C1 segment of cervical spinal cord (tissue), 14 donors: ENCODE measurements around the gene F11R.
A peak's percentile ranks its signal among the peaks of the same experiment; 100 is the strongest.
"Not testable (repeated sequence)": the region's sequence is repeated elsewhere in the genome, so short reads cannot be mapped to it uniquely, and the experiment has no call there.

Source experiments
- DNase-seq, 14 donors: peaks; one replicate each; lab custom pipeline; 2025; lab: John Stamatoyannopoulos, UW

The F11R gene

DNA sequence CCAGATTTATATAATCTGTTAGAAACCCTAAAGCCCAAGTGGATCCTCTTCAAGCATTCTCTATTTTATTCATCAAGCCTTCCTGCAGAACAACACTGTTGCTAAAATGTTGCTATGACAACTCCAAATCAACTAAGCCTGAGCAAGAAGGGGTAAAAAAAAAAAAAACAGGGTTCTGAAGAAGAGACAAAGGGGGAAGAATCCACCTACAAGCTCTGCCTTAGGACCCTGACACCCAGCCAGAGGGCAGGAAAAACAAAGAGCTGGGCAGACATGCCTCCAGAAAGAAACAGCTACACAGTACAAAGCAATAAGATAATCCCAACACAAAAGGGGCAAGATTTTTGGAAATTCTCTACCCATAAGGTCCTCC is 23.6 kb upstream of the F11R start:
- no peak for DNase-seq

DNA sequence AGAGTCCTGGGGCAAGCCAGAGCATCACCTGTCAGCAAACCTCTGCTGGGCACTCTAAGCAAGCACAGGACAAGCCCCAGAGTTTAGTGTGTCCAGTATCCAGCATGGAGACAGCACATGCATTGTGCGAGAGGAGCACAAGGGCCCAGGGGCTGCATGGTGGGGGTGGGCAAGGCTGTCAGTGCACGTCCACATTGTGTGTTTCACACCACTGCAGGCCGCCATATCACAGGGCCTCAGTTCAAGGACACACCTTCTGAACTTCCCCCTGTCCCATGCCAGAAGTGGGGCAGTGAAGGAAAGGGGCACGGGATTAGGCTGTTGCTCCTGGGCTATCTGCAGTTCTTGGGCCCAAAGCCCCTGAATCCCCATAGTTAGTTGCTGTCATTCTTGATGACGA is 18.6 kb upstream of the F11R start:
- DNase-seq: no peak

DNA sequence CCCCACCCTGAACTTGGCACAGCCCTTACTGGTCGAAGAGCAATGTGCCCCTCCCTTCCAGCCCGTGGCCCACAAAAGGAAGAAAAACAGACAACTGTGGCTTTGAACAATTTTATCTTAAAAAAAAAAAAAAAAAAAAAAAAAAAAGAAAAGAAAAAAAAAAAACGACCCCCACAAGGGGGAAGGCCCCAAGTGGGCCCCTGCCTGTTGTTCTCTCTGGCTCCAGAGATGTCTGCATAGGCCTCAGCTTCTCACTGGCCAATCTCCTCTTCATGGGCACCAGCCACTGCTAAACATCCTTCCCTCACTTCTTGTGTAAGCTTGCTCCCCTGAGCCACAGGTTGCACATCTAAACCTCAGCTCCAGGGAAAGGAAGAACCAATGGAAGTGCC is 18.2 kb upstream of the F11R start:
- DNase-seq: no peak

DNA sequence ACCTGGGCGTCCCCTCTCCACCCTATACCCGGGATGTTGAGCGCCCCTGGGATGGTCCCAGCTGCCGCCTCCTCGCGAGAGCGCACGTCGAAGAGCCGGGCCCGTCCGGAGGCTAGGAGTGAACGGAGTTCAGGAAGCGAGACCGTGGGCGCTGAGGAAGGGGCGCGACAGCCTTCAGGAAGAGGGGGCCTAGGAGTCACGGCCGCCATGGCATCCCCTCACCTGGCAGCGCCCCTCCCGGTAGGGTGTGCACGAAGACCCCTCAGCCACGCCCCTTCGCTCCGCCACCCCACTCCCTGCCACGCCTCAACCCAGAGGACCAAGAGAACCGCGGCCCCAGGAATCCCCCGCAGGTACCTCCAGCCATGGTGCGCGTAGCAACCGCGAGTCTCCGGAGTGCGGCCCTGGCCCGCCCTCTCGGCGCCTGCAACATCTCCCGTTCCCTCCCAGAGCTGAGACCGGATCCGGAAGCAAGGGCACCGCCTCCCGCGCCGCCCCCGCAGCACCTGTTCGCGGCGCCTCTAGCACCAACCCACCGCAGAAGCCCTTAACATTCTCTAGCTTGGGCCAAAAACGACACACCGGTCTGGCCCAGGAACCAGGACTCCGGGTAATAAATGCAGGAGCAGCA is 17.7 kb upstream of the F11R start, which contains the start of gene TSTD1:
TSS of gene TSTD1 (minus strand) at position 442 of the 631 bp plus-strand sequence. CDS start at position 367, 75 bp downstream.
- DNase-seq: peak in 1 of 14 donors; percentile 33

DNA sequence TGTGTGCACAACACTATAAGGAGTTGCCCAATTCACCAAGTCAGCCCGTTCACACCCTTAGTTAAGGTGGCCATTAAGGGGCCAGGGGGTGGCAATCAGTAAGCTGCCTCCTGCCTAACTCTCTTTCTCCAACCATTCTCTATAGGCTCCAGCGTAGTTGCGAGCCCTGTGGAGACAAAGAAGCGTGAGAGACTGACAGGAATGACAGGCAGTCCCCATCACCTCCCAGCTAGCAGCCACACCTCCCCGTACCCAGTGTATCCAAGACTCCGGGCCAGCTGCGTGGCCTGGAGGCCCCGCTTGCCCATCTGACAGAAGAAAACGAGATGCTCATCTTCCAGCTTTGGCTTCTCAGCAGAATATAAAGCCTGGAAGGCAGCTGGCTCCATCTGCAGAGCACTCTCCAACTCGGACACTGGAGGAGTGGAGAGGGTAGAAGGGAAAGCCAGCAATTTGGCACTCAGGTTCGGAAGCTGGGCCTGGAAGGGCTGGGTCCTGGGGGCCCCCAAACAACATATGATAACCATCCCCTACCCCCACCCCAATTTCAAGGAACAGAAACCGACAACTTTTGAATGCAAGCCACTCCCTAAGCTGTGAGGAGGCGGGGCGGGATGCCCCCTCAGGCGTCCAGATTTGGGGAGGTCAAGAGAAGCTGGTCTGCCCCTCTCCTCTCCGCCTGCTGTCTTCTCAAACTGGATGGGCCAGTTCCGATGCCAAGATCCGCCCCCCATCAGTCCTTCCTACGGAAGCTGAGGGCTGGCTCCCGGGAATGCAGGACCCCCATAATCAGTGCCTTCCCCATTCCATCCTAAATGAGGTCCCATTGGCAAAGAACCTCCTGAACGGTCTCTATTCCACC is 16.9 kb upstream of the F11R start:
- no peak for DNase-seq

DNA sequence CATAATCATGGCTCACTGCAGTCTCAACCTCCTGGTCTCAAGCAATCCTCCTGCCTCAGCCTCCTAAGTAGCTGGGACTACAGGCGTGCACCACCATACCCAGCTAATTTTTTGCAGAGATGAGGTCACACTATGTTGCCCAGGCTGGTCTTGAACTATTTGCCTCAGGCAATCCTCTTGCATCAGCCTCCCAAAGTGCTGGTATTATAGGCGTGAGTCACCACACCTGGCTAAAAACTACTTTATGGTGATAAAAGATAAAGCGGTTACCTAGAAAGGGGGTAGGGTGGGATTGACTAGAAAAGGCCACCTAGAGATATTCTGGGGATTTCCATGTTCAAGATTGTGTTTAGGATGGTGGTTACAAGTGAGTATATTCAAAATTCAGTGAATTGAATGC is 12.8 kb upstream of the F11R start:
- no peak for DNase-seq

DNA sequence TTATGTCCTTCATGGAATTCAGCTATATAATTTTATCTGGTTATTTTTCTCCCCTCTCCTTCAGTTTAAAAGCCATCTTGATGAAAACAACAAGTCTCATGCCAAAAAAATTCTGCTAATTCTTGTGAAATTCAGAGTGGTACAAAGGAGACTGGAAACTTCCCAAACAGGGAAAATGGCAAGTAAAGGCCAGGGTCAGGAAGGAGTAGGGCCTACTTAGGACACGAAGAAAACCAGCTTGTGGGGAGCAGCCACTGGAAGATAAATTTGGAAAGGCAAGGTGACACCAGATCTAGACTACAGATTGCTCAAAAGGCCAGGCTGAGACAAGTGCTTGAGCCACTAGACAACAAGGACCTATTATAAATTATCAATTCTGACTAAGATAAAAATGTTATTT is 11.5 kb upstream of the F11R start:
- no peak for DNase-seq

DNA sequence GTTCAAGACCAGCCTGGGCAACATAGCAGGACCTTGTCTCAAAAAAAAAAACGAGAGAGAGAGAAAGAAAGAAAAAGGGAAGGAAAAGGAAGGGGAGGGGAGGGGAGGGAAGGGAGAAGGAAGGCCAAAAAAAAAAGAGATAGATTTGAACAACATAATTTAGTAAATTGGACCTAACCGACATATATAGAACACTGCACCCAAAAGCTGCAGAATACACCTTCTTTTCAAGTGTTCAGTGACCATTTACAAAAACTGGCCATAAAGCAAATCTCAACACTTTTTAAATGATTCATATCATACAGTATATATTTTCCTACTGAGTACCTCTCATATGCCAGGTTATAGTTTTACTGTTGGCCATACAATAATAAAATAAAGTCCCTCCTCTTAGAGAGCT is 10.9 kb upstream of the F11R start:
- no peak for DNase-seq

DNA sequence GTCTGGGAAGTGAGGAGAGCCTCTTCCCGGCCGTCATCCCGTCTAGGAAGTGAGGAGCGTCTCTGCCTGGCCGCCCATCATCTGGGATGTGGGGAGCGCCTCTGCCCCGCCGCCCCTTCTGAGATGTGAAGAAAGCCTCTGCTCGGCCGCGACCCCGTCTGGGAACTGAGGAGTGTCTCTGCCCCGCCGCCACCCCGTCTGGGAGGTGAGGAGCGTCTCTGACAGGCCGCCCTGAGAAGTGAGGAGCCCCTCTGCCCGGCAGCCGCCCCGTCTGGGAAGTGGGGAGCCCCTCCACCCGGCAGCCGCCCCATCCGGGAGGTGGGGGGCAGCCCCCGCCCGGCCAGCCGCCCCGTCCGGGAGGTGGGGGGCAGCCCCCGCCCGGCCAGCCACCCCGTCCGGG is 8.5 kb upstream of the F11R start:
- not testable (repeated sequence) for DNase-seq

DNA sequence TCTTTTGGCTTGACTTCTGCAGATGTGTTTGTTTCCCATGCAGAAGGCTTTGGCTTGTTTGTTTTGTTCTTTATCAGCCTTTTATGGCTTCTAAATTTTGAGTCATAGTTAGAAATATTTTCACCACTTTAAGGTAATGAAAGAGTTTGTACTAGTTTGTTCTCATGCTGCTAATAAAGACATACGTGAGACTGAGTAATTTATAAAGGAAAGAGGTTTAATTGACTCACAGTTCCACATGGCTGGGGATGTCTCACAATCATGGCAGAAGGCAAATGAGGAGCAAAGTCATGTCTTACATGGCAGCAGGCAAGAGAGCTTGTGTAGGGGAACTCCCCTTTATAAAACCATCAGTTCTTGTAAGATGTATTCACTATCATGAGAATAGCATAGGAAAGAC is 6.0 kb upstream of the F11R start:
- DNase-seq: not testable (repeated sequence)

DNA sequence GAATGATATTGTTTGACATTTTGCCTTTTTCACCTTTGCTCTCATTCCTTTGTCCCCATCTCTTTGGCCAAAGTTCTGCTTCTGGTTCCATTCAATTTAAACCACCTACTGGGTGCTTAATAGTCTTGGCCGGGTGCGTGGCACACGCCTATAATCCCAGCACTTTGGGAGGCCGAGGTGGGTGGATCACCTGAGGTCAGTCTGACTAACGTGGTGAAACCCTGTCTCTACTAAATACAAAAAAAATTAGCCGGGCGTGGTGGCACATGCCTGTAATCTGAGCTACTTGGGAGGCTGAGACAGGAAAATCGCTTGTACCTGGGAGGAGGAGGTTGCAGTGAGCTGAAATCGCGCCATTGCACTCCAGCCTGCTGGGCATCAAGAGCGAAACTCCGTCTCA is 1.5 kb upstream of the F11R start:
- DNase-seq: not testable (repeated sequence)

DNA sequence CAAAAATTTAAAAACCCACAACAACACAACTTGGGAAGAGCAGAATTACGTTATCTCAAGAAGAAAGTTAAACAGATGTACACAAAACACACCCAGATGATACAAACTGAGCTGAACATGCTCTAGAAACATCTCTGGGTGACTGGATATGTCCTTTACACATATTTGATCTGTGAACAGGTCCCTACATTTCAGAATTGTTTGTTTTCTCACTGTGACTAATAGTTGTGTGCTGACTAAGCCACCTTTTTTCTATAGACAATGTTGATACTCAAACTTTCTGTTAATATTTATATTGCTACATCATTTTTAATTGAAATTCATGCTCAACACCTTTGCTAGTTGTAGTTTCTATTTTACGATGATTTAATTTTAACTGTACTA is 1.0 kb upstream of the F11R start:
- DNase-seq: no peak

DNA sequence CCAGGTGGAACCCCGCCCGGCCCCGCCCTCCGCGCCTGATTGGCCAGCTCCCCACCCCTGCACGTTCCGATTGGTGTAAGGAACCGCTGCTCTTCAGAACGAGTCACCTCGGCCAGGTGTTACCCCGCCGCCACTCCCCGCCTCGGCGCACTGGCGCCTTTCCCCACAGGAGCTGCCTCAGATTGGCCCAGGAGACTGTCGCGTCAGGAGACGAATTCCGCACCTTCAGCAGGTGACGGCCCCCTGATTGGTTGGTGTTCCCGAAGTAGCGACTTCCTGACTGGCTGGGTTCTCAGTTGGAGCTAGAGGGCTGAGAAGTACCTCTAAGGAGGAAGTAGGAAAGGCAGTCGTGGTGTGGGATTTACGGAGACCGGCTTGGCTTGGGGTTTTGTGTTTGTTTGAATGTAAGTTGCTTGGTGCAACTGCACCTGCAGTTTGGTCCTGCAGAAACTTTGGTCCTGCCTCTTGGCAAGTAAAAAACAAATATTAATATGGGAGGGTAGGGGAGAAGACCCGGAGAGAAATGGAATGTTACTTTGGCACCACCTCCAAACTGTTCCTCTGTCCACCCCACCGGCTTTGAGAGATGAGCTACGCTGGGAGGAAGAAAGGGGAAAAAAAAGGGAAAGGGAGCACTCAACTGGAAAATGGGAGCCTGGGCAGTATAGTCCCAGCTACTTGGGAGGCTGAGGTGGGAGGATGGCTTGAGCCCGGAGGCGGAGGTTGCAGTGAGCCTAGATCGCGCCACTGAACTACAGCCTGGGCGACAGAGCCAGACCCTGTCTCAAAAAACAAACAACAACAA is 415 bp upstream of the F11R start:
- peak in 9 of 14 donors; percentile 6 to 59 (median 29) for DNase-seq

DNA sequence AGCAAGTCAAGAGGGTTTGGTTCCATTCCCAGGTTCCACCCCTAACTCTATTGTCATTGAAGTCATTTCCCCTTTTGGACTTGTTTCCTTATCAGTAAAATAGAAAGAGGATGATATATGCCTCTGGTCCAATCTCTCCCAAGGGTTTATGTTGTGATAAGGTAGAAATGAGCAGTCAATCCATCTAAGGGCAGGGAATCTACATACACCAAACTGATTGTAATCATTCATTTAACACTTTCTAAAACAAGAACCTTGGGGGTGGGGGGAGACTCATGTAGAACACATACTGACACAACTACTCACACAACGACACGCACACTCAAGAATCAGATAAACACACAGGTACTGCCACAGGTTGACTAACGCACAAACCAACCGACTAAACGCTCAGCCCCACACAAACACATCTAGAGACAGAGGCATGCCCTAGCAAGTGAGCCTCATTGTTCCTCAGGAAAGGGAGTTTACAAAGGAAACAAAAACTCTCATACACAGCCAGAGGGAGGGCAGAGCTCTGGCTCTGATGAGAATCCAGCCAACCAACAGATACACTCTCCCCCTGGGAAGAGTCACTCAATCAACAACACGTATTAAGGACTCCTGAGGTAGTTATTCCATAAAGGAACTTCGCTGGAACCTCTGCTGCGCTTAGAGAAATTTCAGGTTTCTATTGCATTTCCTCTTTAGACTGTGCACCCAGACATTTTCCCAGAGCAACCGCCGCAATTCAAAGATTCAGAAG is 1.0 kb downstream of the F11R start:
- peak in 1 of 14 donors; percentile 7 for DNase-seq

DNA sequence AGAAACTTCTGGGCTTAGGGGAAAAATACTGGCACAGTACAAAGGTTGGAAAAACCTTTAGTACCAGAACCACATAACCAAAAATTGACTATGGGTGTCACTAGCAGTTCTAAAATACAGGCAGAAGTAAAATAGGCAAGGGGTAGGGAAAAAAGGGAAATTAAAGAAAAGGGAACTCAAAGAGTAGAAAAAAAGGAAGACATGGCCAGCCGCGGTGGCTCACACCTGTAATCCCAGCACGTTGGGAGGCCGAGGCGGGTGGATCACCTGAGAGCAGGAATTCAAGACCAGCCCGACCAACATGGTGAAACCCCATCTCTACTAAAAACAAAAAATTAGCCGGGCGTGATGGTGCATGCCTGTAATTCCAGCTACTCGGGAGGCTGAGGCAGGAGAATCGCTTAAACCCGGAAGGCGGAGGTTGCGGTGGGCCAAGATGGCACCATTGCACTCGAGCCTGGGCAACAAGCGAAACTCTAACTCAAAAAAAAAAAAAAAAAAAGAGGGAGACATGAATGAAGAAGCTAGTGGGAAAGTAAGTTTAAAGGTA is 1.8 kb downstream of the F11R start:
- DNase-seq: not testable (repeated sequence)

DNA sequence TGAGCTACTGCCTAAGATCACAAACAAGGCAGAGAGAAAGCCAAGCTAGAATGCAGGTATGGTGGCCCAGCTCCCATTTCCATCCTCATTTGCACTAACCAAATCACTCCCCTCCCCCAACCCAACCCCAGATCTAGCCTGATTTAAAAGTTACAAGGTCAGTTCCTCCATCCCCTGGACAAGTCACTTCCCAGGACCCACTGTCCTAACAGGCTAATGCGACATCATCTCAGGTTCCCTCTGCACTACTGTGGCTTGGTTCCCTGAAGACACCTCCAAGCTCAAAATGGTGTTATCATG is 2.4 kb downstream of the F11R start:
- DNase-seq: no peak

DNA sequence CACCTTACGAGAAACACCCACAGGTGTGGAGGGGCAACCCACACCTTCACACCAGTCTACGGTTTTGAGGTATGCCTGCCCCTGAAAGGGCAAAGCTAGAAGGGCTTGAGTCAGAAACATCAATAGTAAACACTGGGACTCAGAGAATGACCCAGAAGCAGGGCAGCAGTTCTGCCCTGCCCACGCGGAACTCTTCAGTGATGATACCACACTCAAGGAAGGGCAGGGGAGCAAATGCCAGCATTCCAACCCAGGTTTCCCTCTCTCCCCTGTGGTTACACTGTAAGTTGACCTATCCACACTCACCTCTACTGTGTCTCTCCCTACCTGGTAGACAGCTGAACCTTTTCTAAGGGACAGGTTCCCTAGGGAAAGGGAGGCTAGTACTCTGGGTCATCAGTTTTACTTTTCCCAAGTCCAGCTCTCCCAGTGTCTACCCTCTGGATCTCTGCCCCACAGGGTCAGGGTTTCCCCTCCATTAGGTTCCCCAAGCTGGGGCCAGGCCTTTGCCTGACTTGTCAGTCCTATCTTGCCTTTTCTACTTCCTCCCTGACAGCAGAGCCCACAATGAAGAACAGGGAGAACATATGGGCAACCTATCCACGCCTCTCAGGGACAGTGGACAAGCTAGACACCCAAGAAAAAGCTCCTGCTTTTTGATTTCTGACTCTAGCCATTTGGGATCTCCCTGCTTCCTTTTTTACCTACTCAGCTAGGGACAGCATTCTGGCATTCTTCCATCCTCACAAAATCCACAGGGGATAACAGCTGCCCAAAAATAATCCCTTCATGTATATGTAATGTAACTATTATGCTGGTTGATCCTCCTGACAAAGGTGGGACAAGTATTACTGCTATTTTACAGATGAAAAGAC is 3.0 kb downstream of the F11R start:
- no peak for DNase-seq

DNA sequence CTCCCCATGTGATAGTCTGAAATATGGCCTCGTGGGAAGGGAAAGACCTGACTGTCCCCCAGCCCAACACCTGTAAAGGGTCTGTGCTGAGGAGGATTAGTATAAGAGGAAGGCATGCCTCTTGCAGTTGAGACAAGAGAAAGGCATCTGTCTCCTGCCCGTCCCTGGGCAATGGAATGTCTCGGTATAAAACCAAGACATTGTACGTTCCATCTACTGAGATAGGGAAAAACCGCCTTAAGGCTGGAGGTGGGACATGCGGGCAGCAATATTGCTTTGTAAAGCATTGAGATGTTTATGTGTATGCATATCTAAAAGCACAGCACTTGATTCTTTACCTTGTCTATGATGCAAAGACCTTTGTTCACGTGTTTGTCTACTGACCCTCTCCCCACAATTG is 3.8 kb downstream of the F11R start:
- DNase-seq: not testable (repeated sequence)

DNA sequence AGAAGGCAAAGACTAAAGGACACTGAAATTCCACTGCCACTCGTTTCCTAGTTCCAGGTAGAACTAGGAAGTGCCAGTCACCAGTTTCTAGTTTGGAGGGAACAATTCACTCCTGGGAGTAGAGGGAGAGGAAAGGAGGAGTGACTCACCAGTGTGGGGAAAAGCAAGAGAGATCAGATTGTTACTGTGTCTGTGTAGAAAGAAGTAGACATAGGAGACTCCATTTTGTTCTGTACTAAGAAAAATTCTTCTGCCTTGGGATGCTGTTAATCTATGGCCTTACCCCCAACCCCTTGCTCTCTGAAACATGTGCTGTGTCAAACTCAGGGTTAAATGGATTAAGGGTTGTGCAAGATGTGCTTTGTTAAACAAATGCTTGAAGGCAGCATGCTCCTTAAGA is 4.3 kb downstream of the F11R start:
- not testable (repeated sequence) for DNase-seq

DNA sequence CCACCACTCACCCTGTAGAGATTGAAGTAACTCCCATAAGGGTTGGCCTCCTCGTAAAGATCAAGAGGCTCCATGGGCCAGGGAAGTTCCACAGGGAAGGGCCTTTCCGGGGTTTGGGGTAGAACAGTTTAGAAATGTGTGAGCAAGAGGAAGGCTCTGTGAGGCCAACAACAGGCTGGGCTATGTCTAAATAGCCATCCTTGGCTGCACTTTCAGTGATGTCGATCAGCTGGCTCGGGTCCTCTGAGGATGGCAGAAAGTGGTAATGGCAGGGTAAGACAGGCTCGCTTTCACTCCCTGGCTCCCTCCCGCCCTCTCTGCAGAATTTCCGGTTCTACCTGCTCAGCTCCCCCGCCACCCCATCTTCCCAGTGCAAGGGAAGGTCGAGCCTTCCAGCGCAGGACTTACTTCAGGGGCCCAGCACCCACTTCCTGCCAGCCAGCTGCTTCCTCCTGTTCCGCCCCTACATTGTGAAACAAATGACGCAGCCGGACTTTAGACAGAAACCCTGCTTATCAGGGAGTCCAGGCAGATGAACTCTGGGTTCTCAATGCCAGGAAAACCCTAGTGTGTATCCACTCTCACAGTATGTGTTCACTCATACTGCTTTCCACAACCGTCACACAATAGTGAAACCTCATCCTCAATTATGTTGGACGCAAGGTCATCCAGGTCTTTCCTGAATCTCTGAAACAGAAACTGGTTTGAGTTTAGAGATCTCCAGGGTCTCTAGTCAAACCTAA is 7.3 kb downstream of the F11R start:
- peak in 11 of 14 donors; percentile 4 to 65 (median 41) for DNase-seq
